ENCODE results near the gene SLC29A2.

Gene SLC29A2

GRCh38 chr11:66419825-66420224 lies 48.3 kb upstream of the SLC29A2 start:
- Histone ChIP-seq H3K27ac (ENCODE audit: extremely low read depth, low read depth, low read length) (no peak overlapping the region), H3K4me3 (ENCODE audit: low read depth, low read length) (no peak overlapping the region), H3K4me1 (ENCODE audit: control insufficient read depth, insufficient read depth, low read length) (no peaks in the 10 kb centered on the region), H3K9me3 (ENCODE audit: control insufficient read depth, insufficient read depth, low read depth, low read length) (no peaks in the 10 kb centered on the region), H3K36me3 (ENCODE audit: control insufficient read depth in 2 of 2, insufficient read depth in 1 of 2, low read length in 2 of 2) (no peaks in the 10 kb centered on the region)
- no peak for TF ChIP-seq ZNF324 (tag by site-specific recombination; IDR thresholded peaks at IDR 0.05)
- TF ChIP-seq ZNF37A (tag by site-specific recombination; IDR thresholded peaks at IDR 0.05): no peak
- TF ChIP-seq ZBTB17 (tag by site-specific recombination; IDR thresholded peaks at IDR 0.05): no peak
- TF ChIP-seq ZNF19 (tag by site-specific recombination; IDR thresholded peaks at IDR 0.05; ENCODE audit: low read depth): no peak
- TF ChIP-seq KLF17 (tag by site-specific recombination; IDR thresholded peaks at IDR 0.05): no peak
- no peak for TF ChIP-seq ZNF544 (tag by site-specific recombination; IDR thresholded peaks at IDR 0.05)
- no peak for TF ChIP-seq ZNF585B (tag by site-specific recombination; IDR thresholded peaks at IDR 0.05)
- no peak for TF ChIP-seq ZNF830 (tag by site-specific recombination; IDR thresholded peaks at IDR 0.05; ENCODE audit: low read depth)
- TF ChIP-seq ZFP41 (tag by site-specific recombination; IDR thresholded peaks at IDR 0.05; ENCODE audit: borderline replicate concordance): no peak
- TF ChIP-seq ZNF791 (tag by site-specific recombination; IDR thresholded peaks at IDR 0.05): no peak
- TF ChIP-seq KLF8 (tag by site-specific recombination; IDR thresholded peaks at IDR 0.05): no peak
- no peak for TF ChIP-seq TRIM28 (IDR thresholded peaks at IDR 0.05; ENCODE audit: borderline replicate concordance, low read length)
- no peak for TF ChIP-seq PRDM6 (tag by site-specific recombination; IDR thresholded peaks at IDR 0.05)
- no peak for TF ChIP-seq ZNF211 (tag by site-specific recombination; IDR thresholded peaks at IDR 0.05; ENCODE audit: low read depth)
- CTCF ChIA-PET: interaction anchor here (0.6 to 4.0 kb wide), 4 partner anchors 9 to 19 kb away, joined by 3 to 50 read pairs (median 15); partner anchors contain the start of gene MRPL11
- POLR2A ChIA-PET: no interaction called here

GRCh38 chr11:66418986-66419308 lies 47.4 kb upstream of the SLC29A2 start:
- ChIA-PET POLR2A (no interaction called here), CTCF (interaction anchor here (1.3 to 4.0 kb wide), 5 partner anchors 11 to 33 kb away, joined by 4 to 50 read pairs (median 15); partner anchors contain the start of gene MRPL11)
- Histone ChIP-seq H3K4me1 (ENCODE audit: control insufficient read depth, insufficient read depth, low read length) (no peaks in the 10 kb centered on the region), H3K9me3 (ENCODE audit: control insufficient read depth, insufficient read depth, low read depth, low read length) (no peaks in the 10 kb centered on the region), H3K36me3 (ENCODE audit: control insufficient read depth in 2 of 2, insufficient read depth in 1 of 2, low read length in 2 of 2) (no peaks in the 10 kb centered on the region), H3K4me3 (ENCODE audit: low read depth, low read length) (no peak overlapping the region), H3K27ac (ENCODE audit: extremely low read depth, low read depth, low read length) (no peak overlapping the region)
- TF ChIP-seq HOXA7 (CRISPR knock-in tag; IDR thresholded peaks at IDR 0.05; ENCODE audit: borderline replicate concordance): no peak
- 0 out of 2 replicates have a peak, but pooled peaks have one; percentile 7 for TF ChIP-seq REST (tag by site-specific recombination; IDR thresholded peaks at IDR 0.05)

Data from HEK293 (cell line).